HG03108 (cell line): ENCODE measurements around the gene BMERB1.
"Not testable (repeated sequence)": the region's sequence is repeated elsewhere in the genome, so short reads cannot be mapped to it uniquely, and the experiment has no call there.

Source experiments
- ATAC-seq: cut with Tn5 transposase; IDR thresholded peaks from one replicate; pipeline ENCODE4 v1.9.1; 2021; ENCODE audit warnings: moderate library complexity; ENCODE audit not compliant: unreplicated experiment

BMERB1 gene

GRCh38 chr16:15459791-15460190, 25.4 kb downstream of the BMERB1 start:
- ATAC-seq = no peak

- ATAC-seq = no peak
Observed at GRCh38 chr16:15460601-15461000, 26.2 kb downstream of the BMERB1 start.

DNA sequence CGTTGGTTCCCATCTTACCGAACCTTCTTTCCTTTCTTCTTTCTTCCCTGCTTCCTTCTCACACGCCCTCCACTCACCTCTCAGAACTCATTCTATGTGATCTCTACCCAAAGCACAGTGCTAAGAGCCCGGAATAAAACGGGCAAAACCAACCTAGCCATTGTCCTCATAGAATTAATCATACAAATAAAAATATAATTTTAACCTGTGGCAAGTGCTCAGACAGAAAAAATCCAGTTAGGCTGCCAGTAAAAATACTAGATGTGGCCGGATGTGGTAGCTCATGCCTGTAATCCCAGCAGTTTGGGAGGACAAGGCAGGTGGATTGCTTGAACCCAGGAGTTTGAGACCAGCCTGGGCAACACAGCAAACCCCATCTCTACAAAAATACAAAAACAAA, 27.0 kb downstream of the BMERB1 start:
- no peak for ATAC-seq

GRCh38 chr16:15464401-15465186, 30.2 kb downstream of the BMERB1 start:
- ATAC-seq = no peak

DNA sequence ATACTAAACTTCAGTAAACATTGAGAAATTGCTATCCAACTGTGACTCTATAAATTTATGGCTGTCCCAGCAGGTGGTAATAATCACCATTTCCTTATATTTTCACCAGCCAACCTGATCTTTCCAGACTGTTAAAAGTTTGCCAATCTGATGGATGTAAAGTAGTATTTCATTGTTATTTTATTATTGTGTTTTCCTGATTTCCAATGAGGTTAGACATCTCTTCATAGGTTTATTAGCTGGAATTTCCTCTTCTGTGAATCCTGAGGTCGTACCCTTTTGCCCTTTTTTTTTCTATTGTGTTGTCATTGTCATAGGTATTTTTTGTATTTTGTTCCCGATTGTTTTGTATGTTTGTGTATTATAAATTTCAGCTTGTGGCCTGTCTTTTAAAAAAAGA, 31.7 kb downstream of the BMERB1 start:
- ATAC-seq = no peak

GRCh38 chr16:15466886-15467781, 32.7 kb downstream of the BMERB1 start:
- ATAC-seq = no peak

DNA sequence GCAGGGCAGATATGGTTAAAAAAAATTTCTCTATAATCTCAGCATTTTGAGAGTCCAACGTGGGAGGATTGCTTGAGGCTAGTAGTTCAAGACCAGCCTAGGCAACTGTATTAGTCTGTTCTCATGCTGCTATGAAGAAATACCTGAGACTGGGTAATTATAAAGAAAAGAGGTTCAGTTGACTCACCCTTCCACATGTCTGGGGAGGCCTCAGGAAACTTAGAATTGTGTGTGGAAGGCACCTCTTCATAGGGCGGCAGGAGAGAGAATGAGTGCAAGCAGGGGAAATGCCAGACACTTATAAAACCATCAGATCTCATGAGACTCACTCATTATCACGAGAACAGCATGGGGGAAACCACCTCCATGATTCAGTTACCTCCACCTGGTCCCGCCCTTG, 42.6 kb downstream of the BMERB1 start:
- ATAC-seq = not testable (repeated sequence)

- no peak for ATAC-seq
Observed at GRCh38 chr16:15477802-15478201, 43.4 kb downstream of the BMERB1 start.

DNA sequence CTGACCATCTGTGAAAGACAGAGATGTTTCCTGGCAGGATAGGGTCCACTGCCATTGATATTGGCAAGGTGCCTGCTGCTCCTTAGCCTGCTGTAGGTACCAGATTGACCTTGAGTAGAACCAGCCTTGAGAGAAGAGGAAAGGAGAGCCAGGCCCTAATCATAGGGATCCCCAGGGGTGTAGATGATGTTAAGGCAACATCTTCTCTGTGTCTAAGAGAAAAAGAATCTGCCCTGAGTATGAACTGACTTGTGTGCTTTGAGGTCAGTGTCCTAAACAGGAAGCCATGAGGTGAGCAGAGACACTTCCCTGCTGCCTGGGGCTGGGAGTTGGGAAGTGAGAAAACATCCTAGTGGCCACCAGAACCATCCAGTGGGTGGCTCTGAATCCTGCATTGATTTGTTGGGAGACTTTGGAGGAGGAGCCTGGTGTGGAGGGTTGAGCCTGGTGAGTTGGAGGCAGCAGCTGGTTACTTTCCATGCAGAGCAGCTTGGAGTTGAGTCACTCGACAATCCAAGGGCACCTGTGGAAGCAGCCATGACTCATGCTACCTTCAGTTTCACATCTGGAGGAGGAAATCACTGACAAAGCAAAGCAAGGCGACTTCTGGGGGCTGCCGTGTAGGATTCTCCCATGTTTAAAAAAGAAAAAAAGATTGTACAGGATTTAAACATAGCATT, 47.8 kb downstream of the BMERB1 start:
- ATAC-seq = no peak

DNA sequence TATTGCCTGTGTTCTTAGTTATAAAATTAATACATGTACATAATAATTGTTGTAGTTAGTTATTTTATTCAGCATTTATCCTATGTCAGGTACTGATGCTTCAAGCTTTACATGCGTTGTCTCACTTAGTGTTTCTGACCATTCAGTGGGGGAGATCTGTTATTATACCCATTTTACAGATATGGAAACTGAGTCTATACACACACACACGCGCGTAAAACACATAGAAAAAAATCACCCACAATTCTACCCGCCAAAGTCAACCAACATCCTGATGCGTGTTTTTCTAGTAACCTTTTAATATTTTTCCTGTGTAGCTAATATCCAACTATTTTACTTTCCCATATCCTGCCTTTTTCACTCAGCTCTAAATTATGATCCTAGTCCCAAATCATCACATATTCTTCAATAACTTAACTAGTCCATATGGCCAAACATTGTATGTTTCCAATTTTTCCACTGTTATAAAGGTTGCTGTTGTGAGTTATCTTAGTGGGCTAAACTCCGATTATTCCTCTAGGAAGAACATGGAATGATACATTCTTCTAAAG, 48.4 kb downstream of the BMERB1 start:
- ATAC-seq = no peak

DNA sequence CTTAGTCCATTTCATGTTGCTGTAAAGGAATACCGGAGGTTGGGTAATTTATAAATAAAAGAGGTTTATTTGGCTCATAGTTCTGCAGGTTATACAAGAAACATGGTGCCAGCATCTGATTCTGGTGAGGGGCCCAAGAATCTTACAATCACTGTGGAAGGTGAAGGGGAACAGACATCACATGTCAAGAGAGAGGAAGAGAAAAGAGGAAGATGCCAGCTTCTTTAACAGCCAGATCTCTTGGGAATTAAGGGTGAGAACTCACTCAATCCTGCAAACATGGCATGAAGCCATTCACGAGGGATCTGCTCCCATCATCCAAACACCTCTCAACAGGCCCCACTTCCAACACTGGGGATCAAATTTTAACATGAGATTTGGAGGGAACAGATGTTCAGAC, 49.5 kb downstream of the BMERB1 start:
- no peak for ATAC-seq

DNA sequence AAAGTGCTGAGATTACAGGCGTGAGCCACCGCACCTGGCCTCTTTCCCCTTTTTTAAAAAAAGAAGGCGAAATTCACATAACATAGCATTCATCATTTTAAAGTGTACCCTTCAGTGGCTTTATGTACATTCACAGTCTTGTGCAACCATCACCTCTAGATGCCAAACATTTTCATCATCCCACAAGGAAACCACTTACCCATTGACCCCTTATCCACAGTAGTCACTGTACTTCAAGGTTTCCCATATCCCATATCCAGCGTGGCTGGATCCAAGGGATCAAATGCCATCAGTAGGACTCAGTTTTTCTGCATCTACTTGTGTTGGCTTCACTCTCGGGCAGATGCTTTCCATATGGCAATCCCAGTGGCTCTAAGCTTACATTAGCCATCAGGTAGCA, 50.3 kb downstream of the BMERB1 start:
- ATAC-seq = no peak

GRCh38 chr16:15485175-15485574, 50.8 kb downstream of the BMERB1 start:
- no peak for ATAC-seq

DNA sequence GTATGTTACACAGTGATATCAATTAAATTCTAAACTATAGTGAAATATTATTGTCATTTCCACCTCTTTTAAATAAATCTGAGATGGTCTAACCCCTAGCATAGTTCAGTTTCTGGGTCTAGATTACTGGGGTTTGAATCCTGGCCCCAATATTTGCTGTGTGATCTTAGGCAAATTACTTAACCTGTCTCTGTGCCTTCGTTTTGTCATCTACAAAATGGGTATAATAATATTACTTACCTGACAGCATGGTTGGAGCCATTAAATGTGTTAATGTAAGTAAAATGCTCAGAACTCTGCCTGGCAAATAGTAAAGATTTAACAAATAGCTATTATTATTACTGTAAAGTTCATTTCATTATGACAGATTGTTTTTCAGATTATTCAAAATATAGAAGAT, 52.3 kb downstream of the BMERB1 start:
- ATAC-seq = no peak

DNA sequence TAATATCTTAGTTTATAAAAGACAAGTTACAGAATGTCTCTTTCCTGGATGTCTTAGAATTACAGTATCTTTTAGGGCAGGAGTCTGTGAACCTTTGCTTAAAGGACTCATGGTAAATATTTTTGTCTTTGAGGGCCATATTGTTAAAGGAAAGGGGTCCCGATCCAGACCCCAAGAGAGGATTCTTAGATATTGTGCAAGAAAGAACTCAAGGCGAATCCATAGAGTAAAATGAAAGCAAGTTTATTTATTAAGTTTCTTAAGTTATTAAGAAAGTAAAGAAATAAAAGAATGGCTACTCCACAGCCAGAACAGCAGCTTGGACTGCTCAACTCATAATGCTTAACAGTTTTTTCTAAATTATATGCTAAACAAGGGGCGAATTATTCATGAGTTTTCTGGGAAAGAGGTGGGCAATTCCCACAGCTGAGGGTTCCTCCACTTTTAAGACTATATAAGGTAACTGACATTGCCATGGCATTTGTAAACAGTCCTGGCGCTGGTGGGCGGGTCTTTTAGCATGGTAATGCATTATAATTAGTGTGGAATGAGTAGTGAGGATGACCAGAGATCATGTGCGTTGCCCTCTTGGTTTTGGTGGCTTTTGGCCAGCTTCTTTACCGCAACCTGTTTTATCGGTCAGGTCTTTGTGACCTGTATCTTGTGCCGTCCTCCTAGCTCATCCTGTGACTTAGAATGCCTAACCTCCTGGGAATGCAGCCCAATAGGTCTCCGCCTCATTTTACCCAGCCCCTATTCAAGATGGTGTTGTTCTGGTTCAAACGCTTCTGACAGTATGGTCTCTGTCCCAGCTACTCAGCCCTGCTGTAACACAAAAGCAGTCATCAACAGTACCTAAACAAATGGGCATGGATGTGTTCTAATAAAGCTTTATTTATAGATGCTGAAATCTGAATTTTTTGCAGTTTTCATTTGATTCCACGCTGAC, 53.2 kb downstream of the BMERB1 start:
- ATAC-seq = no peak

- no peak for ATAC-seq
Observed at GRCh38 chr16:15489016-15489415, 54.6 kb downstream of the BMERB1 start.

GRCh38 chr16:15490123-15490711, 55.8 kb downstream of the BMERB1 start:
- no peak for ATAC-seq

DNA sequence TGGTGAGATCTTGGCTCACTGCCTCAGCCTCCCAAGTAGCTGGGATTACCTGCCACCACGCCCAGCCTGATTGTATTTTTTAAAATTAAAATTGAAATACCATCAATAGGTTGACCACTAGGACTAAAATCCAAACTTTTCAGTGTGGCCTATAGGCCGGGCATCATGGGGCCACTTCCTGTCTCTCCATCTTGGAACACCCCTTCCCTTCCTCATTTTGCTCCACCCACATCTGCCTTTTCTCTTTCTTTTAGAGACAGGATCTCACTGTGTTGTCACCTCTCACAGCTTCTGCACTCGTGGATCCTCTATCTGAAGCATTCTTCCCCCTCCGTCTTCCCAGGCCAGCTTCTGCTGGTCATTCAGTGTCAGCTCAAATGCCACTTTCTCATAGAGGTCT, 57.0 kb downstream of the BMERB1 start:
- no peak for ATAC-seq

DNA sequence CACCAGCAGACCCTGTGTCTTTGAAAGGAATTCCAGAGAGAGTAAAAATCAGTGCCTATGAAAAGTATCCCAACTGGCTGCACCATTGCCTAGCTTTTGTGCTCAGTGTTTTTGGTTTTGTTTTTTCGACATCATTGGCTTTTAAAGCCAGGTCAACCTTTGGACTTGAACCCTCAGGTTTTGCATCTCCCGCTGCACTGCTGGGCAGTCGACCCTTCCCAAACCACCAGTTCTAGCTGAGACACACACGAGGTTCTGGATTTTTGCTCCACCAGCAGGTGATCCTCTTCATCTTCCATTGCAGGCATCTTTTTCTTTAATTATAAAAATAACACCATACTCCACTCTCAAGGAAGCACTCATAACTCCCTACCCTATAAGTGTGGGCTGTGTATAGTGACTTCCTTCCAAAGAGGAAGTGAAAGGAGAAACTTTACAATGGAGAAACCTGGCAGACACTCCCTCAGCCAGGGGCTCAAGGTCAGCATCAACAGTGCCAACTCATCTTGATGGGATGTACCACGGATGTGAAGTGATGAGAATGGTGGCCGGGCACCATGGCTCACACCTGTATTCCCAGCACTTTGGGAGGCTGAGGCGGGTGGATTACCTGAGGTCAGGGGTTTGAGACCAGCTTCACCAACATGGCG, 57.8 kb downstream of the BMERB1 start:
- no peak for ATAC-seq
